ENCODE measurements around the gene THADA. TPM values are rescaled to one million over a fixed set of nuclear protein-coding genes. Genes with fewer than 3 reads are reported as not detected.
A peak's percentile ranks its signal among the peaks of the same experiment; 100 is the strongest.

THADA gene
- total and polyA plus RNA-seq, 3 experiments from 2014 or later, result 12.2 to 48.7 (median 45.8) TPM

DNA sequence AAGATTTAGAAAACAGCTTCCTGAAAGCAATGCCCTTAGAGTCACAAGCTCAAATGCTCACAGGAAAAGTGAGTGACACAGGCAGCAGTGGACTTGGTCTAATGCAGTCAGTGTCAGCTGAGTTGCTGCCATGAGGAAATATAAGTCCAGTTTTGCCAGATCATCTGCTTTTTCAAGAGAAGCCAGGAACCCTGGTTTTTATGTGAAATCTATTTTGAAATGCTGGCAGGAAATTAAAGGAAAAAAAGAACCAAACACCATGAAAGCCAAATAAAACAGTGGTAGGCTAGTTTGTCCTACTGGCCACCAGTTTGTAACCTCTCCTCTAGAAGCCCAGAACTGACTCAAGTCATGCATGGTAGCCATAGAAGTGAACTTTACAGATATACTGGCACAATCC is 109.2 kb downstream of the THADA start:
- H3K4me3 Mint-ChIP-seq, result no peak overlapping the region
- CTCF ChIA-PET, result interaction anchor here (3.7 to 3.9 kb wide), 3 partner anchors 358 to 540 kb away, joined by 26 to 47 read pairs (median 42); no protein-coding TSS in a partner anchor
- no peaks in the 10 kb centered on the region for H3K27me3 ChIP-seq (ENCODE audit: insufficient read depth, low read length, poor library complexity, severe bottlenecking)

DNA sequence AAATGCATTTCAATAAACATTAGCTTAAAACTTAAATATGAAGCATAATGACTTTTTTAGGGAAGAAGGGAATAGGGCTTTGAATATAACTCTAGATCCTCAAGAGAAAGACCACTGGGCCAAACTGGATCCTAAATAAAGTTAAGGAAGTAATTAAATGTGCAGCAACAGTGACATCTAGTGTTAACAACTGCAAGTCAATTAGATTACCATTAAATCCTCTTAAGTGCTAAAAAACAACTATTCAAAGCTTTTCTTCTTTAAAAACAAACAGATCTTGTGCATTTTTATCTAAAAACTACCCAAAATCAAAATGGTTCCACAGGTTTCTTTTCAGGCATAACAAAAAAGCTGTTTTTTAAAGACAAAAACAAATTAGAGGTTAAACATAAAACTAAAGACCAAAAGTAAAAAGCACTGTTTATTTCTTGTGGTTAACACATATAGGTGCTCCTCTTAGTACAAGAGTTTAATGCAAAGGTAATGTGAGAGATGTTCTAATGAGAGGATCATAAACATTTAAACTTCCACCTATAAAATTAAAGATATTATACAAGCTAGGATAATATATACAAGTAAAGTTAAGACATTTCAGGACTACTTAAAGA is 111.4 kb downstream of the THADA start:
- Mint-ChIP-seq H3K4me1 (peaks cover 16 to 29% (median 21%) of the 10 kb centered on the region in 3 donors), H3K36me3 (peaks cover 0 to 24% (median 8%) of the 10 kb centered on the region in 3 donors), H3K27ac (peak overlapping the region in 2 of 8 donors; percentile 70 to 79), H3K27me3 (no peaks in the 10 kb centered on the region), H3K4me3 (peak overlapping the region in 2 of 7 donors; percentile 16 to 23), H3K9me3 (no peaks in the 10 kb centered on the region)
- peak in 2 of 5 donors; percentile 34 to 48 for DNase-seq
- Histone ChIP-seq H3K36me3 (ENCODE audit: insufficient read depth, low read length) (no peaks in the 10 kb centered on the region), H3K4me3 (ENCODE audit: low read length) (no peak overlapping the region), H3K4me1 (ENCODE audit: insufficient read depth, low read length) (no peaks in the 10 kb centered on the region), H3K27ac (ENCODE audit: low read depth, low read length) (no peak overlapping the region), H3K27me3 (ENCODE audit: insufficient read depth, low read length, poor library complexity, severe bottlenecking) (no peaks in the 10 kb centered on the region), H3K9me3 (ENCODE audit: low read length) (no peaks in the 10 kb centered on the region)
- ChIA-PET CTCF (interaction anchor here (0.7 to 3.9 kb wide), 21 partner anchors 8 to 656 kb away, joined by 3 to 47 read pairs (median 5); partner anchors contain the start of gene ZFP36L2), POLR2A (interaction anchor here (0.7 to 1.7 kb wide), 2 partner anchors 358 to 538 kb away, joined by 3 to 5 read pairs; no protein-coding TSS in a partner anchor)

More for the DNA sequence above, 109.2 kb downstream of the THADA start:
- POLR2A ChIA-PET, result no interaction called here
- no peaks in the 10 kb centered on the region for H3K4me1 ChIP-seq (ENCODE audit: insufficient read depth, low read length)
- no peaks in the 10 kb centered on the region for H3K9me3 ChIP-seq (ENCODE audit: low read length)
- Mint-ChIP-seq H3K36me3 (peaks cover 0 to 10% (median 3%) of the 10 kb centered on the region in 3 donors), H3K27ac (peak overlapping the region; percentile 1 to 90 (median 40)), H3K4me1 (peaks cover 16 to 29% (median 21%) of the 10 kb centered on the region in 3 donors), H3K9me3 (no peaks in the 10 kb centered on the region), H3K27me3 (no peaks in the 10 kb centered on the region)
- no peak overlapping the region for H3K4me3 ChIP-seq (ENCODE audit: low read length)
- no peak overlapping the region for H3K27ac ChIP-seq (ENCODE audit: low read depth, low read length)
- DNase-seq, result no peak
- H3K36me3 ChIP-seq (ENCODE audit: insufficient read depth, low read length), result no peaks in the 10 kb centered on the region

DNA sequence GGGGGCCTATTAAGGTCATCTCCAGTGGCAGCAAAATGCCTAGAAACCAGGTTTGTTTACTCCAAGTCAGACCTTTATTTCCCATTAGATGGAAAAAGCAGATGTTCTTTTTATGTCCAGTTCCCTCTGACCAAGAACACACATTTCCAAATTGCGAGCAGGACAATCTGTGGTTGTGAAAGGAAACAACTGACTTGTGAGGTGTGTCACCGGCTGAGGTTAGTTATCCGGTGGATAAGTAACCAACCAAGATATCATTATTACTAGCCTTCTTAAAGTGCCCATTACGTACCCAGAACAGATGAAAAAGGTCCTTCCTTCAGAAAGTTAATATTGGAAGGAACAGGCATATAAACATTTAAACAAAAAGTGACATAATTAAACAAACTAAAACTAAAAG is 112.9 kb downstream of the THADA start:
- Mint-ChIP-seq H3K9me3 (no peaks in the 10 kb centered on the region), H3K36me3 (peaks cover 0 to 27% (median 10%) of the 10 kb centered on the region in 3 donors), H3K27ac (peak overlapping the region in 2 of 8 donors; percentile 13 to 62), H3K4me1 (peaks cover 16 to 29% (median 21%) of the 10 kb centered on the region in 3 donors), H3K27me3 (no peaks in the 10 kb centered on the region), H3K4me3 (no peak overlapping the region)
- H3K9me3 ChIP-seq (ENCODE audit: low read length), result no peaks in the 10 kb centered on the region
- no peaks in the 10 kb centered on the region for H3K36me3 ChIP-seq (ENCODE audit: insufficient read depth, low read length)
- H3K4me1 ChIP-seq (ENCODE audit: insufficient read depth, low read length), result no peaks in the 10 kb centered on the region
- H3K27ac ChIP-seq (ENCODE audit: low read depth, low read length), result no peak overlapping the region
- ChIA-PET CTCF (interaction anchor here (2.1 to 3.9 kb wide), 4 partner anchors 354 to 536 kb away, joined by 5 to 47 read pairs (median 34); no protein-coding TSS in a partner anchor), POLR2A (no interaction called here)
- H3K27me3 ChIP-seq (ENCODE audit: insufficient read depth, low read length, poor library complexity, severe bottlenecking), result no peaks in the 10 kb centered on the region
- DNase-seq, result no peak
- H3K4me3 ChIP-seq (ENCODE audit: low read length), result no peak overlapping the region

DNA sequence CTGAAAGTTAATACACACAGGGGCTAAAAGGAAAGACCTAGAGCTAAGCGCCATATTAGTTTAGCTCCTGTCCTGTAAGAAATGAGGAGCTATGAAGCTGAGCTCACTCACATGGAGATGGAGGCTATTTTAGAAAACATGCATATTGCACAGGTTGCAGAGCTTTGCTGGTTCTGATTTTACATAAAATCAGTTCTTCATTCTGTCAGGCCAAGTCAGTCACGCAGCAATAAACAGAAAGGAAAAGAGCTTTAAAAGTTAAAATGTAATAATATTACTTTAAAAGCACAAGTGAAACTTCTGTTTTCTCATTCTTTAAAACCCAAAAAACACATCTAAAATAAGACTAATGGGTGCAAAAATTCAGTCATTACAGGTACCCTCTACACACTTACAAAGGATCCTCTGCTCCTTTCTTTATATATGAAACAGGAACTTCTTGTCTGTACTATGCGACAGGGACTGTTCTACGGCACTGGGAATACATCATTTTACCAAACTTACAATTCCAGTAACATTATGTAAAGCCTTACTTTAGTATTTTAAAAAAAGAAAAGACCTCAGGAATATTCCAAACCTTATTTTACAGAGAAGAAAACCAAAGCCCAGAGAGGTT is 113.8 kb downstream of the THADA start:
- Histone ChIP-seq H3K27me3 (ENCODE audit: insufficient read depth, low read length, poor library complexity, severe bottlenecking) (no peaks in the 10 kb centered on the region), H3K4me1 (ENCODE audit: insufficient read depth, low read length) (no peaks in the 10 kb centered on the region), H3K27ac (ENCODE audit: low read depth, low read length) (no peak overlapping the region), H3K36me3 (ENCODE audit: insufficient read depth, low read length) (no peaks in the 10 kb centered on the region), H3K9me3 (ENCODE audit: low read length) (no peaks in the 10 kb centered on the region), H3K4me3 (ENCODE audit: low read length) (no peak overlapping the region)
- no peaks in the 10 kb centered on the region for H3K27me3 Mint-ChIP-seq
- peaks cover 16 to 29% (median 21%) of the 10 kb centered on the region in 3 donors for H3K4me1 Mint-ChIP-seq
- H3K9me3 Mint-ChIP-seq, result no peaks in the 10 kb centered on the region
- H3K36me3 Mint-ChIP-seq, result peaks cover 0 to 31% (median 13%) of the 10 kb centered on the region in 3 donors
- H3K4me3 Mint-ChIP-seq, result no peak overlapping the region
- ChIA-PET POLR2A (no interaction called here), CTCF (interaction anchor here (0.9 to 1.9 kb wide), 5 partner anchors 12 to 535 kb away, joined by 3 to 8 read pairs (median 5); no protein-coding TSS in a partner anchor)
- DNase-seq, result no peak
- no peak overlapping the region for H3K27ac Mint-ChIP-seq

DNA sequence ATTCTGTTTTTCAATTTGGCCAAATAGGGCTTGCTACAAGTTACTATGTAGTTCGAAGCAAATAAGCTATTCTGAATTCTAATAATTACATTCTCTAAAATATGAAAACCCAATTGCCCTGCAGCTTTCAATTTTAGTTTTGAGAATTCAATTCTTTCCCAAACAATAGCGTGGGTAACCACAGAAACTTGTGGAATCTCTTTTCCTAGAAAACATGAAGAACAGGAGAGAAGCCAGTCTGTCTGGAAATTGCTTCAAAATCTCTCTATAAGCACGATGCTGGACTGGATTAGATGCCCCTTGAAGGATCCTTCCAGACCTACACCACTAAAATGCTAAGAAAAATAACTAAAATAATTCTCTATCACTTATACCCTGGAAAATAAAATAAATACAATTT is 115.0 kb downstream of the THADA start:
- no peak overlapping the region for H3K27ac Mint-ChIP-seq
- H3K4me3 Mint-ChIP-seq, result no peak overlapping the region
- peaks cover 16 to 26% (median 21%) of the 10 kb centered on the region in 3 donors for H3K4me1 Mint-ChIP-seq
- H3K36me3 ChIP-seq (ENCODE audit: insufficient read depth, low read length), result no peaks in the 10 kb centered on the region
- H3K27me3 Mint-ChIP-seq, result no peaks in the 10 kb centered on the region
- no peaks in the 10 kb centered on the region for H3K9me3 Mint-ChIP-seq
- H3K4me3 ChIP-seq (ENCODE audit: low read length), result no peak overlapping the region
- ChIA-PET CTCF (interaction anchor here (1.1 to 1.9 kb wide), 3 partner anchors 13 to 534 kb away, joined by 3 to 8 read pairs (median 5); no protein-coding TSS in a partner anchor), POLR2A (no interaction called here)
- peaks cover 0 to 33% (median 16%) of the 10 kb centered on the region in 3 donors for H3K36me3 Mint-ChIP-seq
- no peak for DNase-seq
- no peaks in the 10 kb centered on the region for H3K4me1 ChIP-seq (ENCODE audit: insufficient read depth, low read length)
- H3K27ac ChIP-seq (ENCODE audit: low read depth, low read length), result no peak overlapping the region
- no peaks in the 10 kb centered on the region for H3K9me3 ChIP-seq (ENCODE audit: low read length)
- no peaks in the 10 kb centered on the region for H3K27me3 ChIP-seq (ENCODE audit: insufficient read depth, low read length, poor library complexity, severe bottlenecking)

DNA sequence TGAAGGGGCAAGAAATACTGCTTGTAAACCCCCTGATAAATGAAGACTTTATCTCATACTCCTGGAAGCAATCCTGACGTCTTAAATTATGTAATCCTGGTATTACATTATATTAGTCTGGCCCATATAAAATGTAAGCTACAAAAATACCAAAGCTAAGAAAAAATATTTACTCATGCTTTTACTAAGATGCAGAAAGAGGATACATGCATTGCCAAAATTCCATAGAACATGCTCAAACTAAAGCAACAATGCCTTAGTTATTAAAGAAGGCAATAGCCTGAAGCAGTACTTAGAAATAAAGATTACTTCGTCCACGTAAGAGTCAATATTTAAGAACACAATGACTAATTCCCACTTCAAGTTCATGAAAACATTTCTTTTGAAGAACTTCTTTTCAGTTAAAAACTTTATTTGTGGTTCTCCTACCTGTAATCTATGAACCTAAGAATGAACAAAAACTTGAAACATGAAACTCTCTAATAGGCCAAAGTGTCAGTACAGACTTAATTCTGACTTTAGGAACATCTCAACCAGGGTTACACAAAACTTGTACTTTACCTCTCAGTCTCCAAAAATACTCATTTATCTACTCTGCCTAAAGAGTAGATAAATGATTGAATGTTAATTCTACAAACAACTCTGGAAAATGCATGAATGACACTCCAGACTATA is 117.3 kb downstream of the THADA start:
- no peak for DNase-seq
- H3K36me3 ChIP-seq (ENCODE audit: insufficient read depth, low read length), result no peaks in the 10 kb centered on the region
- Mint-ChIP-seq H3K27ac (no peak overlapping the region), H3K4me1 (peaks cover 8 to 13% (median 9%) of the 10 kb centered on the region in 3 donors), H3K9me3 (no peaks in the 10 kb centered on the region), H3K4me3 (no peak overlapping the region), H3K27me3 (no peaks in the 10 kb centered on the region), H3K36me3 (peaks cover 0 to 44% (median 24%) of the 10 kb centered on the region in 3 donors)
- POLR2A ChIA-PET, result no interaction called here
- H3K9me3 ChIP-seq (ENCODE audit: low read length), result no peaks in the 10 kb centered on the region
- H3K4me3 ChIP-seq (ENCODE audit: low read length), result no peak overlapping the region
- H3K27ac ChIP-seq (ENCODE audit: low read depth, low read length), result no peak overlapping the region
- H3K27me3 ChIP-seq (ENCODE audit: insufficient read depth, low read length, poor library complexity, severe bottlenecking), result no peaks in the 10 kb centered on the region
- no peaks in the 10 kb centered on the region for H3K4me1 ChIP-seq (ENCODE audit: insufficient read depth, low read length)
- CTCF ChIA-PET, result interaction anchor here (1.5 kb wide), 1 partner anchor 249 kb away, joined by 5 read pairs; no protein-coding TSS in a partner anchor

DNA sequence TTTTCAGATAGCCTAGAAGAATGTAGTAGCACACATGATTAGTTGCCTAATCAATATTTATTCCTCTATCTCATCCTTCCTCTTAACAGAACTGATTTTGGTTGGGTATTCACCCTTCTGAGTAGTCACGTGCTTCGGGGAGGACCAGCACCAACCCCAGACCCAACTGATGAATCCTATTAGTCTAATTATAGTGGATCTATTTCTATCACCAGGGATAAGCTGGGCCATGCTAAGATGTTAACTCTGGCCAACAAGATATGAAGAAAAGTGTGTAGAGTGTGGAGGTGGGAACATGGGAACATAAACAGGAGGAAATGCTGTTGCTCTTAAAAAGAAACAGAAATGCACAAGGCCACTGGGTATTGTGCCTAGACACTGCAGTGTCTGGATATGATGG is 119.9 kb downstream of the THADA start:
- Mint-ChIP-seq H3K4me3 (no peak overlapping the region), H3K9me3 (no peaks in the 10 kb centered on the region), H3K36me3 (peaks cover 0 to 36% (median 28%) of the 10 kb centered on the region in 3 donors), H3K27me3 (no peaks in the 10 kb centered on the region), H3K4me1 (no peaks in the 10 kb centered on the region), H3K27ac (peak overlapping the region in 1 of 8 donors; percentile 8)
- ChIA-PET CTCF (interaction anchor here (1.4 kb wide), 1 partner anchor 246 kb away, joined by 3 read pairs; no protein-coding TSS in a partner anchor), POLR2A (interaction anchor here (0.7 kb wide), 1 partner anchor 519 kb away, joined by 4 read pairs; no protein-coding TSS in a partner anchor)
- H3K4me1 ChIP-seq (ENCODE audit: insufficient read depth, low read length), result no peaks in the 10 kb centered on the region
- H3K9me3 ChIP-seq (ENCODE audit: low read length), result no peaks in the 10 kb centered on the region
- H3K27me3 ChIP-seq (ENCODE audit: insufficient read depth, low read length, poor library complexity, severe bottlenecking), result no peaks in the 10 kb centered on the region
- H3K4me3 ChIP-seq (ENCODE audit: low read length), result no peak overlapping the region
- DNase-seq, result no peak
- no peaks in the 10 kb centered on the region for H3K36me3 ChIP-seq (ENCODE audit: insufficient read depth, low read length)
- no peak overlapping the region for H3K27ac ChIP-seq (ENCODE audit: low read depth, low read length)

All from CD8-positive, alpha-beta memory T cell (primary cell).